ENCODE results near the gene PTPN7.
"Not testable (repeated sequence)": the region's sequence is repeated elsewhere in the genome, so short reads cannot be mapped to it uniquely, and the experiment has no call there.

The PTPN7 gene

DNA sequence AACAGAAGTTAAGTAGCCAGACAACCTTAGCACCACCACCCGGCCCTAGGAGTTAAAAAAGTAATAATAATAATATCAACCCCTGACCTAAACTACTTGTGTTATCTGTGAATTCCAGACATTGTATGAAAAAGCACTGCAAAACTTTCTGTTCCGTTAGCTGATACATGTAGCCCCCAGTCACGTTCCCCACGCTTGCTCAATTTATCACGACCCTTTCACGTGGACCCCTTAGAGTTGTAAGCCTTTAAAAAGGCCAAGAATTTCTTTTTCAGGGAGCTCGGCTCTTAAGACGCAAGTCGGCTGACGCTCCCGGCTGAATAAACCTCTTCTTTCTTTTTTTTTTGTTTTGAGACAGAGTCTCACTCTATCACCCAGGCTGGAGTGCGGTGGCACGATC lies 6.7 kb upstream of the PTPN7 start:
- not testable (repeated sequence) for DNase-seq (ENCODE audit: low spot score)

DNA sequence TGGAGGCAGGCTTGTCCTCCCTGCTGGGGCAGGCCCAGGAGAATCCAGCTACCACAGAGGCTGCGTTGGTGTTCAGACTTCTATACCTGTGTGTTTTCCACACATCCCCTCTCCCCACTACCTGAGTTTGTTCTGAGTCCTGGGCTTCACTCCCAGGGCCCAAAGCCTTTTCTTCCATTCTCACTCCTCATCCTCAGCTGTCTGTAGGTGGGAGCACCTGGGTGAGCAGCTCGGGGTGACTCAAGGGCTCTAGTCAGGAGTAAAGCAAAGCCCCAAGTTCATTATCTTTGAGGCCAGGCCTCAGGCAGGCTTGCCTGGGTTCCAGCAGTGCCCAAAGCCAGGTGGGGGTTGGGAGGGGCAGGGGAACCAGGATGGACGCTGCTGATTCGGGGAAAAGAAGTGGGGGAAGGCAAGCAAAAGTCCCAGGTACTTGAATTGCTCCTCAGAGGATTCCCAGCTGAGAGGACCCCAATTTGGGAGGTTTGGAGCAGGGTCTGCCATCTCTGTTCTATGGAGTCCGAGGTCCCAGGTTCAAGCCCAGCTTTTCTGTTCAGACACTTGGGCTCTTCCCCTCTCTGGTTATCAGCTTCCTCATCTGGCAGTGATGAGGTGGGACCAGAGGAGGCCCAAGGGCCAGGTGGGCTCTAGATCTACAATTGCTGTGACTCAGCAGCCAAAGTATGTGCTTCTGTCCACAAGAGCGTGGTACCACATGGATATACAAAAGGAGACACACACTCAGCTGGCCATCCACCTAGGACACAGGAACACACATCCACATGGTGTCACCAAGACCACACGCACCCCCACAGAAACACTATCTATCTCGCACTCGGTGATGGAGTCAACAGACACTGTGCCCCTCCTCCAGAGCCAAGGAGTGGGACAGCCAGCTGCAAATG lies 5.8 kb upstream of the PTPN7 start:
- no peak for DNase-seq (ENCODE audit: low spot score)

DNA sequence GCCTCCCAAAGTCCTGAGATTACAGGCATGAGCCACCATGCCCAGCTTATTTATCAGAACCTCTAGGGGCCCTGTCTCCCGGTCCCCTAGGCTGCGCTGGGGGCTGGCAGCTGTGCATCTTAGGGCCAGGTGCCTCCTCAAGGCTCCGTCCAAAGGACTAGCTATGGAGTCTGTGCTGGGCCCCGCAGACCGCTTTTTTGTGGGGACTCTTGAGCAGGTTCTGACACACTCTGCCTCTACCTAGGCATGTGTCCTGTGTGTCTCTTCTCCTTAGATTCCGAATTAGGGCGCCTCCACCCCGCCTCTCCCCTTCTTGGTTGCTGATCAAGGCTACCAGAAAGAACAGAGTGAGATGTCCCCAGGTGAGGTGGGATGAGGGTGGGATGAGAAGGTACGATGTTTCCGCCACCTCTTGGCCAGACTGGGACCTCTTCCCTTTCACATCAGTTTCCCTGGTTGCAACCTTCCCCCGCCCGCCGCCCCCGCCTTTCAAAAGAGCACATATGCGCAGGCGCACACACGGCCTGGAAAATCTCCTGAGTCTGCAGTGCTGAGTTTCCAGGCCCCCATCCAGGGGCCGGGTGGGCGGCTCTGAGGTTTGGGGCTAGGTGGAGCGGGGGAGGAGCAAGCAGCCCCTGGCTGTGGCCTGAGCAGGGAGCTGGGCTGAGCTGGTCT lies 5.0 kb upstream of the PTPN7 start:
- DNase-seq (ENCODE audit: low spot score): no peak

DNA sequence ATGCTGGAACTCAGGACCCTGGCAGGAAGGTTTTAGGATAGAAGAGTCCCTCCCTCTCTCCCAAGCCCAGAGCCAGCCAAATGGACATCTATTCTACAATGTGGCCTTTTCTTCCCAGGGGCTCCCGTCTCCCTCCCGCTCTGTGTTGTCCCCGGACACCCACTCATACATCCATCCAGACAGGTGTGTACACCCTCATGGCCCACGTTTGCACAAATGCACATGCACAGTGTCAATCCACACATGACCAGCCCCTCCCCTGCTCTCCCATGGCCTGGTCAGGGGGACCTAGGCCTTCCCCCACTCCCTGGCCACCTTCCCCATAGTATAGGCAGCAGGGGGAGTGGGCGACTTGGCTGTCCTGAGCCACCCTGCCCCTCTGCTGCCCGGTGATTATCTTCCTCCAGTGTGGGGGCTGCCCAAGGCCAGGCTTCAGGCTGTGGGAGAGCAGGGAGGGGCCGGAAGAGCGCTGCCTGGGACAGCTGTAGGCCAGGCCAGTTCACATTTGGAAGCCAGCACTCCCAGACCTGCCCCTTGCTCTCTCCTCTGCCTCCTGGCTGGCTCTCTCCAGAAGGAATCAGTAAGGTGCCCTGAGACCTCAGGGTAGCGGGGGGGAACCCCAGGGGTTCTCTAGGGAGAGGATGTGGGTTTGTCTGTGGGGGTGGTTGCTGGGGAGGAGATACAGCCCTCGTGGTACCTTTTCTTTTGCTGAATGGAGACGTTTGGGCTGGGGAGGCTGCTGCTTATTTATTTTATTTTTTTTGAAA lies 4.1 kb upstream of the PTPN7 start:
- no peak for DNase-seq (ENCODE audit: low spot score)

GRCh38 chr1:202163281-202164270 lies 3.2 kb upstream of the PTPN7 start:
- no peak for DNase-seq (ENCODE audit: low spot score)

DNA sequence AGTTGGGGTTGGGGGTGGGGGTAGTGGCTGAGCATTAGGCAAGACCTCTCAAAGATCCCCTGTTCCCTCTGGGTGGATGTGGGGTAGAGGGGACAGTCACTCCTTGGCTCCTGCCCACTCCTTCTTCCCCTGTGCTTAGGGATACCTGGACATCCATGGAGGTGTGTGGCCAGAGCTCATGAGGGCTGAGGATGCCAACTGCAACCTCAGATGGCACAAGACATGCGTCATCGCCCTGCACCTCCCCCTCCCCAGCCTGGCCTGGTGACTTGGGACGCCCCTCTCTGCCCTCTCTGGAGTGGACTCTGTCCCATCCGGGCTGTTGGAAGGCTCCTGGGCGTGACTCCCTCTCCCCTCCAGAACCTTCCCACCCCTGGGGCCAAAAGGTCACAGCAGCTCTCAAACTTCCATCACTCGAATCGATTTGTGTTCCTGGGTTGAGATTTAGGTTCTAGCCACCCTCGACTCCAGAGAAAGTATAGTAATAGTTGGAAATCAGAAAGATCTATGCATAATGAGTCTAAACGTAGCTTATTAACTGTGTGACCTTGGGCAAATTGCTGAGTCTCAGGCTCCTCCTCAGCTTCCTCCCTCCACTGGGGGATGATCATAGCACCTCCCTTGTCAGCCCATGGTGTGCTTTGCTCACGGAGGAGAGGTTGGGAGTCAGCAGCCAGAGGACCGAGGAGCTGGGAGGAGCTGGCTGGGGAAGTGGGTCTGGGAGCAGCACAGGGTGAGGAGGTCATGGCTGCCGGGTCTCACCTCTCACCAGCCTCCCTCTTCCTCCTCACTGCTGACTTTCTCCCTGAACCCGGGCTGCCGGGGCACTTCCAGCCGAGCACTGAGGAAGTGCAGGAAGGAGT lies 2.2 kb upstream of the PTPN7 start:
- no peak for DNase-seq (ENCODE audit: low spot score)

- DNase-seq (ENCODE audit: low spot score): no peak
Measured at GRCh38 chr1:202162047-202162417, 1.6 kb upstream of the PTPN7 start.

DNA sequence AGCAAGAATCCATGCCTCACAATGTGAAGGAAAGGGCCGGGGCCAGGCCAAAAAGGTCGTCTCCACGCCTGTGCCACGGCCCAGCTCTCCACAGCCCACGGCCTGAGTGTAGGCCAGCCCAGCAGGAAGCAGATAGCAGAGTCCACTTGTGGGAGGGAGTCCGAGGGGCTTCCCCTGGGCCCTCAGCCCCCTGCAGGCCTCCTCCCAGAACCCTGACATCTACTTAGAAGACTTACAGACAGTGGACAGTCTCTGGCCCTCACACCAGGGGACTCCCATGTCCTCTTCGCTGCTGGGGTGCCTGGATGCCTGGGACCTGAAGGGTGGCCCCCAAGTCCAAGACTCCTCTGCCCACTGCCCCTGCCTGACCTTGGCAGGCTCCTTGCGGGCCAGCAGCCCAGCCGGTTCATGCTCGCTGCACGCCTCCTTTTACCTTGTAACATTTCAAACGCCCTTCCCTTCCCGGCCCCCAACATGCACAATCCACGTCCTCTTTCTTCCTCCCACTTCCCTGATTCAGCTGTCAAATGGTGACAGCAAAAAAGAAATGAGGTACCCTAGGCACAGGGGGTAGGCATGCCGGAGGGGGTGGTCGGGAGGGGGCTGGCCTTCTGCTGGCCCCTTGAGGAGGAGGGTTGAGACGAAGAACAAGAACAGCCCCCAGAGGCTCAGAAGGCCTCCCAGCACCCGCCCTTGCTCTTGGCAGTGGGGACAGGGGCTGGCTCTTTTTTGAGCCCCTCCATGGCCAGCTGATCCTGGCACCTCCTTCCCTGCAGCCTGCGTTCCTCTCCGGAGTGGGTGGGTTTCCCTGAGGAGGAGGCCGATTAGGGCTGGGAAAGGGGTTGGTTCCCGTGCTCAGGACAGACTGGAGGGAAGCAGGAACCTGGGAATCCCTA lies 997 bp upstream of the PTPN7 start:
- no peak for DNase-seq (ENCODE audit: low spot score)

DNA sequence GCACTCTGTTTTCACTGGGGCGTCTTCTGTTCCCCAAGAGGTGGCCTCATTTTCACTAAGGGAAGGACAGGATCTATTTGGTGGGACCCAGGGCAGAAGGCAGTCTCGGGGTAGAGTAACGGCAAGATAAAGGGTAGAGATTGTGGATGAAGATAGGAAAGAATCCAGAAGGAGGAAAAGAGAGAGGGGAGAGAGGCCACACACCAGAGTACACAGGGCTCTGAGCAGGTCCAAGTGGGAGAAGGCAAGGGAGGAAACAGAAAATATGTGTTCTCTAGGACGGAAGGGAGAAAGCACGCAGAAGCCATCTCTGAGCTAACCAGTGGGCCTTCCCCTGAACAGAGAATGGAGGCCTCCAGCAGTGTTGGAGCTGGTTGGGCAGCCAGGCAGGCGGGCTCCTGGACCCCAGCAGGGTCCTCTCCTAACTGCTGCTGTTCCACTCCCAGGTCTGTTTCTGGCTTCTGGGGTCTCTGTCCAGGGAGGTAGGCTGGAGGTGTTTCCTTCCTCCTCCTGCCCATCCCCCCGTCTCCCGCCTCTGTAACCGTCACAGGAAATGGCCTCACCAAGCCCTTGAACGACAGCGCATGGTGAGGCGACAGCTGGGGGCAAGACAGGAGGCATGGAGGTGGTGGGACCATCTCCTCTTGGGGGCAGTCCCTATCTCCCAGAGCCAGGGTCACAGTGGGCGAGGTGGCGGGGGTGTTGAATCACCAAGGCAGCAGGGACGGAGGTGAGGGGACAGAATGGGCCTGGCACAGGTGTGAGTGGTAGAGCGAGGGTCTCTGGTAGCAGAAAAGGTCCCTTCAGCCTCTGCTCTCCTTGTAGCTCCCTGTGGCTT lies 649 bp downstream of the PTPN7 start:
- DNase-seq (ENCODE audit: low spot score): no peak

DNA sequence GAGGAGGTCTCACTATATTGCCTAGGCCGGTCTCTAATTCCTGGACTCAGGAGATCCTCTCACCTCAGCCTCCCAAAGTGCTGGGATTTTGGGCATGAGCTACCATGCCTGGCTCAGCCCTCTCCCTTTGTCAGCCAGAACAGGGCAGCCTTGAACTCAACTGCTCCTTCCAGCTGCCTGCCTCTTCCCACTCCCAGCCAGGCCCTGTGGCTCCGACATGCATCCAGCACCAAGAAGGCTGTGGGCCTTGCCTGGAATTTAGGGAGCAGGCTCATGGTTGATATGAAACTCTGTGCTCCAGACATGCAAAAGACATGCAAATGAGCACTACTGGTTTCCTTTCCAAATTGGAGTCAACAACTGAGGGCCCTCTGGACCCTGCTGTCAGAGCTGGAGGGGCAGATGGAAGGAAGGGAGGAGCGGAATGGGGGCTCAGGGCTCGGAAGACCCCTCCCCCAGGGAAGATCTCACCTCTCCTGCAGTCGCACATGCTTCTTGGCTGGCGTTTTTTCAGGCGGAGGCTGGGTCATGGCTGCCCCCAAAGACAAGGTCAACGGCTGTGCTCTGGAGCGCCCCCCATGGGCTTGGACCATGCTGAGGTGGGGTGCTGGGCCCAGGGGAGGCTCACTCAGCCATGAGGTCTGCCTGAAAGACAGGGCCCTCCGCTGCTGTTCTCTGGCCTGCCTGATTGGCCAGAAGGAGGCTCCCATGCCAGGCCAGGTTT lies 1.4 kb downstream of the PTPN7 start:
- DNase-seq (ENCODE audit: low spot score): no peak

DNA sequence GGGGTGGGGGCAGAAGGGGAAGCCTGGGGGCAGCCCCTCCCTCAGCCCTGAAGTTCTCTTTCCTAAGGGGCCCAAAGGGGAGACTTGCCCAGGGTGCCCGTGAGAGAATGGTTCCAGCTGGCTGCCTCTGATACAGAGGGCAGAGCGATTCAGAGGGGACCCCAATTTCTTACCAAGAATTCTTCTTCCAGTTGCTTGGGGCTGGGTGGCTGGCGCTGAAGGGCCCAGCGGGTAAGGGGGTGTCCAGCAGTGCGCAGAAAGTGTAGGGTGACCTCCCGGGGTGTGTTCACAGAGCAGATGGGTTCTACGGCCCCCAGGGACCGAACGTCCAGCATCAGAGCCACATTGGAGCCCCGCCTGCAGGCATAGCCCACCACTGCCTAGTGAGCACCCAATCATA lies 2.5 kb downstream of the PTPN7 start:
- DNase-seq (ENCODE audit: low spot score): no peak

GRCh38 chr1:202156590-202156989 lies 3.8 kb downstream of the PTPN7 start:
- DNase-seq (ENCODE audit: low spot score): no peak

DNA sequence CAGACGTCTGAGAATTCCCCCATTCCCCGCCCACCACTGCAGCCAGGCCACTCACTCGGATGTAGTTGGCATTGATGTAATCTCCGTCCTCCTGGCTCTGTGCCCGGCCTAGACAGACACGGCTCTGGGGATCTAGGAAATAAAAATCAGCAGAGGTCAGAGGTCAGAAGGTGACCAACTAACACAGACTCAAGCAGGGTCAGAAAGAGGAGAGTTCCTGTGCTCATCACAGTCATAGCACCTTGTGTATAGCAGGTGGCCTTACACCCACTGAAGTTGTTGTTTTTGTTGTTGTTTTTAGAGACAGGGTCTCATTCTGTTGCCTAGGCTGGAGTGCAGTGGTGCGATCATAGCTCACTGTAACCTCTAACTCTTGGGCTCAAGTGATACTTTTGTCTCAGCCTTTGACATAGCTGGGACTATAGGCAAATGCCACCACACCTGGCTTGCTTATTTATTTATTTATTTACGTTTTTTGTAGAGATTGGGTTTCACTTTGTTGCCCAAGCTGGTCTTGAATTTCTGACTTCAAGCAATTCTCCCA lies 4.9 kb downstream of the PTPN7 start:
- DNase-seq (ENCODE audit: low spot score): peak; percentile 49

- DNase-seq (ENCODE audit: low spot score): no peak
Measured at GRCh38 chr1:202154766-202155477, 5.5 kb downstream of the PTPN7 start.

DNA sequence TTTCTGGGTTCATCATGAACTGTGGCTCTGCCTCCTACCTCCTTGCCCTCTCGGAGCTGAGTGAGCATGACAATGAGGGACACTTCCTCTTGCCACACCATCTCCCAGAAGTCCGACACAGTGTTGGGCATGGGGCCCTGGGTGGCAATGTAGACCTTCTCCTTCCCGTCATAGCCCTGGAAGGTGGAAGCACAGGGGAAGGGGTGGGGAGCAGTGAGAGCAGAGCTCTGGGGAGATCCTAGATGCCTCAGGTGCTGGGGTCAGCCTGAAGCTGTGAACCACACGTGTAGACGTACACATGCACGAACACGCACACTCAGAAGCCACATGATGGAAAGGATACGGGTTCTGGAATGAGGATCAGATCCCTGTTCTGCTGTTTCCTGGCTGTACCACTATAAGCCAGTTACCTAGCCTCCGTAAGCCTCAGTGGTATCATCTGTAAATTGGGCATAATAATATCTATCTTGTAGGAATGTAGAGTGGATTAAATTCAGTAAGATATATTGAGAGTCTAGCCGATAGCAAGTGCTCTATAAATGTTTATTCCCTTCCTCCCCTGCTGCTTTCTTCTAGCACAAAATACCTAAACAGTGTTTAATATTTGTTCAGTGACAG lies 6.1 kb downstream of the PTPN7 start:
- DNase-seq (ENCODE audit: low spot score): no peak

DNA sequence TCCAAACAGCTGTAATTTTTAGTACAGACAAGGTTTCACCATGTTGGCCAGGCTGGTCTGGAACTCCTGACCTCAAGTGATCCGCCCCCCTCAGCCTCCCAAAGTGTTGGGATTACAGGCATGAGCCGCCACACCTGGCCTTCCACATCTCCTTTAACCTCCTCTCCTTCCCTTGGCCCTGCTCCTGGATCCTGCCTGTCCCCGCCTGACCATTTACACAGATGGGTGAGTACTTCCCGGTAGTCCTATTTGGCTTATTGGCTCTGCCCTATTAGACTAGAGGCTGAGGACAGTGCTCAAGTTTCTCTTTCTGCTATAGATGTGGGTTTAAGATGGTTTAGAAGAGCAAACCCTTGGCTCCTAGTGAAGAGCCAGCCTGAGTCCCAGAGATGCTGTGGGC lies 7.1 kb downstream of the PTPN7 start:
- no peak for DNase-seq (ENCODE audit: low spot score)

GRCh38 chr1:202152399-202152798 lies 8.0 kb downstream of the PTPN7 start:
- DNase-seq (ENCODE audit: low spot score): no peak

Data from COLO829 (cell line).